Measurements from ENCODE around the gene DEGS2.

DNA sequence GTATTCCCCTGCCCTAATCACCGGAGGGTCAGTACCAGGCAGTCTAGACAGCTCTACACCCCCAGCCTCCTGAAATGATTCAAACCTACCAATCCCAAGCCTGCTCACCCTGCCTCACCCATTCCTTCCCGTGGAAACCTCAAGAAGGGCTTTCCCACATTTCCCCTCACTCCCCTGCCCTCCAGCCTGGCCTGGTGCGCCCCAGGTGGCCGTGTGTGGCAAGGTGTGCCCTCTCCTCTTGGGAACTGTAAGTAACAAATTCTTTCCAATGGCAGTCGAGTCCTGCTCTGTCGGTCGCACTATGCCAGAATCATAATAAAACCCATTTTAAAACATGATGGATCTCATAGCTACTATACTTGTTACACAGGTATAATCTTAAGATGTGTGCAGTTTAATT, 13.9 kb upstream of the DEGS2 start:
- no peak for TF ChIP-seq POLR2A (IDR thresholded peaks at IDR 0.05)
- TF ChIP-seq, protein P1, sequence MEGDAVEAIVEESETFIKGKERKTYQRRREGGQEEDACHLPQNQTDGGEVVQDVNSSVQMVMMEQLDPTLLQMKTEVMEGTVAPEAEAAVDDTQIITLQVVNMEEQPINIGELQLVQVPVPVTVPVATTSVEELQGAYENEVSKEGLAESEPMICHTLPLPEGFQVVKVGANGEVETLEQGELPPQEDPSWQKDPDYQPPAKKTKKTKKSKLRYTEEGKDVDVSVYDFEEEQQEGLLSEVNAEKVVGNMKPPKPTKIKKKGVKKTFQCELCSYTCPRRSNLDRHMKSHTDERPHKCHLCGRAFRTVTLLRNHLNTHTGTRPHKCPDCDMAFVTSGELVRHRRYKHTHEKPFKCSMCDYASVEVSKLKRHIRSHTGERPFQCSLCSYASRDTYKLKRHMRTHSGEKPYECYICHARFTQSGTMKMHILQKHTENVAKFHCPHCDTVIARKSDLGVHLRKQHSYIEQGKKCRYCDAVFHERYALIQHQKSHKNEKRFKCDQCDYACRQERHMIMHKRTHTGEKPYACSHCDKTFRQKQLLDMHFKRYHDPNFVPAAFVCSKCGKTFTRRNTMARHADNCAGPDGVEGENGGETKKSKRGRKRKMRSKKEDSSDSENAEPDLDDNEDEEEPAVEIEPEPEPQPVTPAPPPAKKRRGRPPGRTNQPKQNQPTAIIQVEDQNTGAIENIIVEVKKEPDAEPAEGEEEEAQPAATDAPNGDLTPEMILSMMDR (IDR thresholded peaks at IDR 0.05): no peak
